HG03520 (cell line): ENCODE measurements around the gene GALK1.

Source experiments
- ATAC-seq: cut with Tn5 transposase; IDR thresholded peaks from one replicate; pipeline ENCODE4 v1.9.1; 2021; ENCODE audit warnings: mild to moderate bottlenecking, moderate library complexity; ENCODE audit not compliant: unreplicated experiment

The GALK1 gene

DNA sequence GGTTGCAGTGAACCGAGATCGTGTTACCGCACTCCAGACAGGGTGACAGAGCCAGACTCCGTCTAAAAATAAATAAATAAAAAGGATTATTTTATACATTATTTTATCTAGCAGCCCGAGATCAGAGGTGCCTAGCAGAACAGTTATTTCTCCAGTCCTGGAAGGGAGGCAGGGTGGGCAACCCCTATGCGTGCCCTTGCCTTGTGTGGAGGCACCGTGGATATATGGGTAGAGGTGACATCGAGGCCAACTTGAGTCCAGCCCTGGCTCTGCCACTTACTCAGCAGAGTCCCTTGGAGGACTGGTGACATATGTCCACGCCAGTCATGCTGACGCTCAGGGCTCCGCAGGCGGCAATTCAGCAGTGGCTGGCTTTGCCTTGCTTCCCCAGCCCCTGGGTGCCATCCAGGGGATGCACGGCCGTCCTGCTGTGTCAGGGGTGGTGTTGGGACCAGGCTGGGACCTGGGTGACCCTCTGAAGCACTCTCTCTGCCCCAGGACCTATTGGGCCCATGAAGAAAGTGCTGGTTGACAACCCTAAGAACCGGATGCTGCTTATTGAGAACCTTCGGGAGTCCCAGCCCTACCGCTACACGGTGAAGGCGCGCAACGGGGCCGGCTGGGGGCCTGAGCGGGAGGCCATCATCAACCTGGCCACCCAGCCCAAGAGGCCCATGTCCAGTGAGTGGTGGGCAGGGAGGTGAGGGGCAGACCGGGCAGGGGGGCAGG, 13.2 kb downstream of the GALK1 start:
- no peak for ATAC-seq

DNA sequence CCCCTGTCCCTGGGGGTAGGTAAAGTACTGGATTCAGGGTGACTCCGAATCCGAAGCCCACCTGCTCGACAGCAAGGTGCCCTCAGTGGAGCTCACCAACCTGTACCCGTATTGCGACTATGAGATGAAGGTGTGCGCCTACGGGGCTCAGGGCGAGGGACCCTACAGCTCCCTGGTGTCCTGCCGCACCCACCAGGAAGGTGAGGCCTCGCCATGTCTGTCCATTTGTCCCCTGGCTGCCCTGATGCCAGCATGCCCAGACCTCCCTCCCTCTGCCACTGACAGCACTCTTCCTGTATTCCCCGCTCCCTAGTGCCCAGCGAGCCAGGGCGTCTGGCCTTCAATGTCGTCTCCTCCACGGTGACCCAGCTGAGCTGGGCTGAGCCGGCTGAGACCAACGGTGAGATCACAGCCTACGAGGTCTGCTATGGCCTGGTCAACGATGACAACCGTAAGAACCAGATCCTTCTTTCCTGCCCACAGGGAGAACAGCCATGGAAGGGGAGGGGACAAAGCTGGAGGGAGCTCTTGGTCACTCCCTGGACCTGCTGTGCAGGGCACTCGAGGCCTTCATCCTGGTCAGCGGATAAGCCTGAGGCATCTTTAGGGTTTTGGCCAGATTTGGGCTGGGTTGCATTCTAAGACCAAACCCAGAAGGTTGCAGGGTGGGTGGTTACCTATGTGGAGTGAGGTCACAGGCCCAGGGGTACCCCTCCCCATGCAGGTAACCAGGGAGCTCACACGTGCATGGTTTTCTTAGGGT, 14.2 kb downstream of the GALK1 start:
- ATAC-seq, result no peak

DNA sequence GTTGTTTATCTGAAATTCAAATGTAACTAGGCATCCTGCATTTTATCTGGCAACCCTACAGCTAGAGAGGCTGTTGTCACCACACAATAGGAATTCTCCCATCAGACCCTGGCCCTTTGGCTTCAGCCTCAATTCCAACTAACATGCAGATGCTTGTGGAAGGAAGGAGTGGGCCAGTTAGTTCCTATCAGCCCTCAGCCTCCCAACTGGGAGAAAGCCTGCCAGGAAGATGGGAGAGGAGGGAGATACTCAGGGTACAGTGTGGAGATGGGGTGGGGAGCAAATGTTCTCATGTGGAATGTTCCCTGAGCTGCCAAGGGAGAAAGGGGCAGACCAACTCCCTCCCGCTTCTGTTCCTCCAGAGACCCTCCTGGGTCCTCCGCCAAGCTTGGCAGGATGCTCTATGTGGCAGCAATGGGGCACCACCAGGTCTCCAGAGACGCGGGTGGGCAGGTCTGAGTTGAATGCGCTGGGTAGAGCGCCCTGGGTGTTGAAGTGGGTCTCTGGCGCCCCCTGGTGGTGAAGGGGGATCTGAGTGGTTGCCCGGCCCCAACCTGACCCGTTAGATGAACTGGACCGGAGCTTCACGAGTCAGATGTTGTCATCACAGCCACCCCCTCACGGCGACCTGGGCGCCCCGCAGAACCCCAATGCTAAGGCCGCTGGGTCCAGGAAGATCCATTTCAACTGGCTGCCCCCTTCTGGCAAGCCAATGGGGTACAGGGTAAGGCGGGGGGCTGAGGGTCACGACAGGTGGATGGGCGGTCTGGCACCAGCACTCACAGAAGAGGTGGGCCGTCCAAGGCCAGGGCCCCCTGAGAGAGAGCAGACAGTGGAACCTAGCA, 15.2 kb downstream of the GALK1 start:
- no peak for ATAC-seq

DNA sequence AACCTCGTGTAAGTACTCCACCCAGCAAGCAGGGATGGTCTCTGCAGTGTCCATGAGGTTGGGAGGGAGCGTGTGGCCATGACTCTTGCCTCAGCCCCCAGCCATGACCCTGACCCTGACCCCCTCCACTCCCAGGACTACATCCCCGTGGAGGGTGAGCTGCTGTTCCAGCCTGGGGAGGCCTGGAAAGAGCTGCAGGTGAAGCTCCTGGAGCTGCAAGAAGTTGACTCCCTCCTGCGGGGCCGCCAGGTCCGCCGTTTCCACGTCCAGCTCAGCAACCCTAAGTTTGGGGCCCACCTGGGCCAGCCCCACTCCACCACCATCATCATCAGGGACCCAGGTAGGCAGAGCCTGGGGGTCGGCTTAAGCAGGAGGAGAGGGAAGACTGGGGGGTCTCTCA, 16.3 kb downstream of the GALK1 start:
- no peak for ATAC-seq

DNA sequence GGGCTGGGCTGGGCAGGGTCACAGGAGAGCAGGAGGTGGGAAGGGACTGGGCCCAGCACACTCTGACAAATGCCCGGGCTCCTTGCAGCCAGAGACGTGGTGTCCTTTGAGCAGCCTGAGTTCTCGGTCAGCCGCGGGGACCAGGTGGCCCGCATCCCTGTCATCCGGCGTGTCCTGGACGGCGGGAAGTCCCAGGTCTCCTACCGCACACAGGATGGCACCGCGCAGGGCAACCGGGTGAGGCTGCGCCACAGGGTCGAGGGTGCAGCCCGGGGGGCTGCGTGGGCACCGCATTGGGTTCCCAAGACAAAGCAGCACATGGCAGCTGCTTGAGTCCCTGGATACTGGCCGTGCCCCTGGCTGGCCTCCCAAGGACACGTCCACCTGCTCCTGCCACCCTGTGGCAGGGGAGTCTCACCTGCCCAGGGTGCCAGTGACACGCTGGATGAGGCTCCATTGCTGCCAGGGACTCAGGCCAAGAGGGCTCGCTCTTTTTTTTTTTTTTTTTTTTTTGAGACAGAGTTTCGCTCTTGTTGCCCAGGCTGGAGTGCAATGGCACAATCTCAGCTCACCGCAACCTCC, 21.3 kb downstream of the GALK1 start:
- no peak for ATAC-seq

DNA sequence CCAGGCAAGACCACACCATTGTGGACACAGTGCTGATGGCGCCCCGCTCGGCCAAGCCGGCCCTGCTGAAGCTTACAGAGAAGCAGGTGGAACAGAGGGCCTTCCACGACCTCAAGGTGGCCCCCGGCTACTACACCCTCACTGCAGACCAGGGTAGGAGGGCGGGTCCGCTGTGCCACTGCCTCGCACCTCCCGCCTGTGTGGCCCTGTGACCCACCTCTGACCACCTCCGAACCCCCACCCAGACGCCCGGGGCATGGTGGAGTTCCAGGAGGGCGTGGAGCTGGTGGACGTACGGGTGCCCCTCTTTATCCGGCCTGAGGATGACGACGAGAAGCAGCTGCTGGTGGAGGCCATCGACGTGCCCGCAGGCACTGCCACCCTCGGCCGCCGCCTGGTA, 22.7 kb downstream of the GALK1 start:
- no peak for ATAC-seq

DNA sequence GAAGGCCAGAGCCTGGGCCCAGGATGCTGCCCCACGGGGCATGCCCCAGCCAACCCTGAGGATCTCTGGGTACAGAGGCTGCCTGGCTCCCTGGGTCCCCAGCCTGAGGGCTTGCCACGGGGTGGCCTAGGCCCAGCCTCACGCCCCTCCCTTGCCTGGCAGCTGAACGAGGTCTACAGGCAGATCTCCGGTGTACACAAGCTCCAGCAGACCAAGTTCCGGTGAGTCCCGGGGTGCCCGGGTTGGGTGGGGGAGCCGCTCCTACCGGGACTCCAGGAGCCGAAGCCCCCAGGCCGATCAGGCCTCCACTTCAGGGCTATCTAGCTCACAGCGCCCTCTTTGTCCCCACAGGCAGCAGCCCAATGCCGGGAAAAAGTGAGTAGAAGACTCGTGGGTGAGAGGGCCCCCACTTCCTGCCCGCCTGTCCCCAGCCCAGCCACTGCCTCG, 24.3 kb downstream of the GALK1 start:
- no peak for ATAC-seq

DNA sequence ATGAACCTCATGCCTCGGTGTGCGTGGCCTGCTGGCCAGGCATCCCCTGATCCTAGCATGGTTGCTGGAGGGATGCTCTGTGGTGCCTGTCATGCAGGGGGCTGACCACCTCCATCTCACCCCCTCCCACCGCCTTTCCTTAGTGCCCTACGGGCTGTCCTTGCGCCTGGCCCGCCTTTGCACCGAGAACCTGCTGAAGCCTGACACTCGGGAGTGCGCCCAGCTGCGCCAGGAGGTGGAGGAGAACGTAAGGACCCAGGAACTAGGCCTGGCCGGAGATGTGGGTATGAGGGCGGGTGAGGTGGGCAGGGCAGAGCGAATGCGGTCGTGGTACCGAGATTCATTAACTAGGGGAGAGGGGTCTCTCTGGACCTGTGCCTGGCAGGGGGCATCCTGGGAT, 24.8 kb downstream of the GALK1 start:
- ATAC-seq, result no peak

DNA sequence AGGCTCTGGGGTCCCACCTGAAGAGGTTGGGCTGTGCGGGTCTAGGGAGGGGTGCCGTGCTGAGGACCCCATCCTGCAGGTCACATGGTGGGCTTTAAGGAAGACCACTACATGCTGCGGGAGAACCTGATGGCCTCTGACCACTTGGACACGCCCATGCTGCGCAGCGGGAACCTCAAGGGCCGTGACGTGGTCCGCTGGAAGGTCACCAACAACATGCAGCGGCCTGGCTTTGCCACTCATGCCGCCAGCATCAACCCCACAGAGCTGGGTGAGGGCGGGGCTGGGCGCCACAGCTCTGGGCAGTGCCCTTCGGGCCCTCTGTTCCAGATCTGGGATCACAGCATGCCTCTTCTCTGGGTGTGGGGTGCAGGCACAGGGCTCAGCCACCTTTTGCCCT, 25.2 kb downstream of the GALK1 start:
- no peak for ATAC-seq

DNA sequence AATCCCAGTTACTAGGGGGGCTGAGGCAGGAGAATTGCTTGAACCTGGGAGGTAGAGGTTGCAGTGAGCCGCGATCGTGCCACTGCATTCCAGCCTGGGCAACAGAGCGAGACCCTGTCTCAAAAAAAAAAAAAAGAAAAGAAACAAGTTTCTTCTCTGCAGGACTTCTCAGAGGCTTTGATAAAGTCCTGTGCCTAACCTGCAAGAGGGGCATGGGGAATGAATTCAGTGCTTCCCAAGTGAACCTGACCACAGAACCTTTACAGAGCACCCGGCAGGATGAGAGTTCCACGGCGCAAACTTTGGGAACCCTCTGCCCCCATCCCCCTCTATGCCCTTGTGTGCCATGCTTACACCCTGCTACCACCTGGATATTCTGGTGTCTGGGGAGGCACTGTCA, 25.8 kb downstream of the GALK1 start:
- no peak for ATAC-seq

DNA sequence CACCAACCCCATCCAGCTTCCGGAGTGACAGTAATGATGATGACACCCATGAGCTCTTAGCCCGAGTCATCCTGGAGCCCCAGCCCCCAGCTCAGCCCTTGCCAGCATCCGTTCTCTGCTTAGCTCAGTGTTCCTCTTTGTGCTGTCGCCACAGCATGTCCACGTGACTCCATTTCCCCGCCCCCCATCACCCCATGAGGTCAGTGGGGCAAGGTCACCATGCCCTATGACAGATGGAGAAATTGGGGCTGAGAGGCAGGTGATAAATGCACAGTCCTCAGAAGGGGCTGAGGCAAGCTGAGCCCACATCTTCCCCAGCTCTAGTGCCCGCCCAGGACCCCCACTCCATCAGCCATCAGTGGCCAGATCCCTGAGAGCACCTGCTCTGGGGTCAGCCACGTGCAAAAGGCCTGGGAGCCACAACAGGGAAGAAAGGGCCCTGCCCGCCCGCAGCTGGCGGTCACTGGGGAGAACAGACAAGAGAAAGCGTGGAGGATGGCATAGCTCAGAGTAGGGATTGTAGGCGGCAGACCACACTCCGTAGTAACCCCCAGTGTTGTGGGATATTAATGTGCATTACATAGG, 26.7 kb downstream of the GALK1 start:
- no peak for ATAC-seq

DNA sequence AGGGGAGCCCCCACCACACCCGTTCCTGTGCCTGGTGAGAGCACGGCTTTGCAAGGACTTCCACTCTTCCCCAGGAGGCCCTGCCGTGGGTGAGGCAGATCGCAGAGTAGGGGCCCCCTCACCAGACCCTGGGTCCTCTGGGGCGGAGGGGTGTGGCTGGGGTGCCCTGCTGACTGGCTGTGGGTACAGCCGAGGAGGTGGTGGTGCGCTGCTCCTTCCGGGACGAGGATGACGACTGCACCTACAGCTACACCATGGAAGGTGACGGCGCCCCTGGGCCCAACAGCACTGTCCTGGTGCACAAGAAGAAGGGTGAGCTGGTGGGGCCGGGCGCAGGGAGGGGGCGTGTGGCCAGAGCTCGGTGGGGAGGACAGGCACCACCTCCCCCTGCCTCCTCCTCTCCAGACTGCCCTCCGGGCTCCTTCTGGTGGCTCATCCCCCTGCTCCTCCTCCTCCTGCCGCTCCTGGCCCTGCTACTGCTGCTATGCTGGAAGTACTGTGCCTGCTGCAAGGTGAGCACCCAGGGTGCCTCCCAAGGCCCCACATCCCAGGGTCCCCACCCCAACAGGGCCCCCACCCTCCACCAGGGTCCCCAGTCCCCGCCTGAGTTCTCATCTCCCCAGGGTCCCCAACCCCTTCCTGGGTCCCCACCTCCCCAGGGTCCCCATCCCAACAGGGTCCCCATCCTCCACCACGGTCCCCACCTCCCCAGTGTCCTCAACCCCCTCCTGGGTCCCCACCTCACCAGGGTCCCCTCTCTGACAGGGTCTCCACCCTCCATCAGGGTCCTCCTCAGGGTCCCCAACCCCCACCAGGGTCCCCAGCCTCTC, 27.6 kb downstream of the GALK1 start:
- no peak for ATAC-seq

DNA sequence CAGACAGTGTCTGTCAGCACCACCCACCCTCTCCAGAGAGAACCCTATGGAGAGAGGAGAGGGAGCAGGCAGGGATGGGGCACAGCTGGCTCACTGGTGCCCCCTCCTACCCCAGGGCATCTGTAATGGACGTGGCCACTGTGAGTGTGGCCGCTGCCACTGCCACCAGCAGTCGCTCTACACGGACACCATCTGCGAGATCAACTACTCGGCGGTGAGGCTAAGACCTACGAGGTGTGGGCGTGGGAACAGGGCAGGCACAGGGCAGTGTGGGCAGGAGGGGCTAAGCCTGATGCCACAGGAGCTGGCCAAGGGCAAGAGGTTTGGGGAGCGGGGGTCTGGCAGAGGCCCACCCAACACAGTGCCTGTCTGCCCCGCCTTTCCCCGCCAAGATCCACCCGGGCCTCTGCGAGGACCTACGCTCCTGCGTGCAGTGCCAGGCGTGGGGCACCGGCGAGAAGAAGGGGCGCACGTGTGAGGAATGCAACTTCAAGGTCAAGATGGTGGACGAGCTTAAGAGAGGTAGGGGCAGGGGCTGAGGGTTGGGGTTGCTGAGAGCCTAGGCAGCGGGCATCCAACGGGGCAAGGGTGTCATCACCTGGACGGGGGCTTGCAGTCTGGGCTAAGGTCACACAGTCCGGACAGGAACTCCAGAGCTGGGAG, 28.7 kb downstream of the GALK1 start:
- no peak for ATAC-seq

DNA sequence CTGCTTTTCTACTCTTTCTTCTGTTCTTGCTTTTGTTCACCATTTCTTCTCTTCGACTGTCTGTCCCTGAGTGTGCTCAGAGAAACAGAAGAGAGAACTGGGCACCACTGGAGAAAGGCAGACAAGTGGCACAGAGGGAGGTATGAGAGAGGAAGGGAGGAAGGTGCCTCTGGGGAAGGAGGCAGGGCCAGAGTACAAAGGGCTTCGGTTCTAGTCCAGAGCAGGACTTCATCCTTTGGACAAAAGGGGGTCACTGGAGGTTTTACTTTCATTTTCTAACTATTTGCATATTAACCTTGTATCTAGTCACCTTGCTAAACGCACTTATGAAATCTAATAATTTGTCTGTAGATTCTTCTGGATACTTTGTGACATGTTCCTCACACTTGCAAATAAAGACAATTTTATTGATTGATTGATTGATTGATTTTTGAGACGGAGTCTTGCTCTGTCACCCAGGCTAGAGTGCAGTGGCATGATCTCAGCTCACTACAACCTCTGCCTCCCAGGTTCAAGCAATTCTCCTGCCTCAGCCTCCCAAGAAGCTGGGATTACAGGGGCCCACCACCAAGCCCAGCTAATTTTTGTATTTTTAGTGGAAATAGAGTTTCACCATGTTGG, 30.2 kb downstream of the GALK1 start:
- no peak for ATAC-seq

DNA sequence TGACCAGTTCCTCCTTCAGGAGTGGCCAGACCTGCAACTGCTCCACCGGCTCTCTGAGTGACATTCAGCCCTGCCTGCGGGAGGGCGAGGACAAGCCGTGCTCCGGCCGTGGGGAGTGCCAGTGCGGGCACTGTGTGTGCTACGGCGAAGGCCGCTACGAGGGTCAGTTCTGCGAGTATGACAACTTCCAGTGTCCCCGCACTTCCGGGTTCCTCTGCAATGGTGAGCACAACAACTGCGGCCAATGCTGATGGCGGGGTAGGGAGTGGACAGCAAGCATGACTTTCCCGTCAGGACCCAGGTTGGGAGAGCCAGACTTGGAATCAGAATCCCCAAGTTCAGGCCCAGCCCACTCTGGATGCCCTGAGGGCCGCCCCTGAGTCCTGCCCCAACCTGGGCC, 31.5 kb downstream of the GALK1 start:
- no peak for ATAC-seq

DNA sequence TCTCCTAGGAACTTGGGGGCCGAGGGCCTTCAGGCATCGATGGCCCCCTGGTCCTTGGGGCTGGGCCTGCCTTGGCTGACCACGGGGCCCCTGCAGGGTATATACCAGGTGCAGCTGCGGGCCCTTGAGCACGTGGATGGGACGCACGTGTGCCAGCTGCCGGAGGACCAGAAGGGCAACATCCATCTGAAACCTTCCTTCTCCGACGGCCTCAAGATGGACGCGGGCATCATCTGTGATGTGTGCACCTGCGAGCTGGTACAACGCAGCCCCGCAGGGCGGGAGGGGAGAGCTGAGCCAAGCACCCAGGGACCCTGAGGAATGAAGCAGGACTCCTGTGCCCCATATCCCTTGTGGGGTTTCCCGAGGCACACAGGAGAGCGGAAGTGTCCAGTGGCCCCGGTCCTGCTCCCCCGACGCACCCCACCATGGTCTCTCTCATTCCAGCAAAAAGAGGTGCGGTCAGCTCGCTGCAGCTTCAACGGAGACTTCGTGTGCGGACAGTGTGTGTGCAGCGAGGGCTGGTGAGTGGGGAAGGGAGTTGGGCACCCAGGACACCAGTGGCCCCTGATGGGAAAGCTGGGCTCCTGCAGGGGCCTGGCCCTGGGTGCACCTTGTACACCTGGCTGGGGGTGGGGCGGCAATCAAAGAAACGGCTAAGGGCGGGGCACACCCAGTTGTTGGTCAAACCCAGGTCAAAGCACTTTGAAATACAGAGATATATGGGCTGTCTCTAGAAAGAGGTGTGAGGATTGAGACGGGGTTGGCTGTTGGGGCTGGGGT, 33.1 kb downstream of the GALK1 start:
- no peak for ATAC-seq

DNA sequence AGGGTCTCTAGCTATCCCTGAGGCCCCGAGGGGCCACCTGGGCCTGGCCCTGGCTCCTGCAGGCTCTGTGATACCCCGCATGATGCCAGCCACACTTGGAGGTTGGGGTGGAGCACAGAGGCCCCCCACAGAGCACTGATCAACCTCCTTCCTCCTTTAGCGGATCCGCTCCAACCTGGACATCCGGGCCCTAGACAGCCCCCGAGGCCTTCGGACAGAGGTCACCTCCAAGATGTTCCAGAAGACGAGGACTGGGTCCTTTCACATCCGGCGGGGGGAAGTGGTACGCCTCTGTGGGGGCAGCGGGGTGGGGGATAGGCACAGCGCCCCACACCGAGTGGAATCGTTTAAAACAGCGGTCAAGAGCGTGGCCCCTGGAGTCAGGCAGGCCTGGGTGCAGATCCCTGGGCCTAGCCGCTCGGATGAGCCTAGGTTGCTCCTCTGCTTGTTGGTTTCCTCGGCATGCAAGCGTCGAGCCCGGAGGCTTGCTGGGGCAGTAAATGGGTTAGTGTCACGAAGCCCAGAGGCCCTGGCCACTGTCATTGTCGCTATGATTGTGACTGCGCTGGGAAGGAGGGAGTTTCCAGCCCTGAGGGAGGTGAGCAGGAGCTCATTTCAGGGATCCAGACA, 33.8 kb downstream of the GALK1 start:
- ATAC-seq, result no peak

DNA sequence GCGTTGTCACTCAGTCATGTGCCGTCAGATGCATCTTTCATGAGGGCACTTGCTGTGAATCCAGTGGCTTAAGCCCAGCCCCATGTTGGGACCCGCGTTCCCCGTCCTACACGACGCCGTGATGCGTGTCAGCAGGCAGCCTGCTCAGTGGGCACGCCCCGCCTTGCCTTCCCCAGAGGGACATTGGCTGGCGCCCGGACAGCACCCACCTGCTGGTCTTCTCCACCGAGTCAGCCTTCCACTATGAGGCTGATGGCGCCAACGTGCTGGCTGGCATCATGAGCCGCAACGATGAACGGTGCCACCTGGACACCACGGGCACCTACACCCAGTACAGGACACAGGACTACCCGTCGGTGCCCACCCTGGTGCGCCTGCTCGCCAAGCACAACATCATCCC, 34.9 kb downstream of the GALK1 start:
- no peak for ATAC-seq
